Liver (tissue), 9 donors: ENCODE data around the gene INO80B. TPM values are rescaled to one million over a fixed set of nuclear protein-coding genes. Genes with fewer than 3 reads are reported as not detected.

Source experiments
- DNase-seq: peaks from one replicate; pipeline ENCODE4 v3.0.0-alpha.2; 2017; ENCODE audit warnings: low spot score
- H3K27ac ChIP-seq, 2 donors: one replicate each; pipeline ENCODE4 v1.7.0; 2013; ENCODE audit warnings: inconsistent platforms in 2 of 2, low read length in 2 of 2, control low read depth in 1 of 2, low read depth in 1 of 2, mild to moderate bottlenecking in 1 of 2
- H3K27me3 ChIP-seq, 4 donors: one replicate each; pipeline versions ENCODE4 v1.6.1 to v1.7.0; 2013; ENCODE audit warnings: low read length in 3 of 4, inconsistent platforms in 1 of 4, mild to moderate bottlenecking in 1 of 4, moderate library complexity in 1 of 4; ENCODE audit not compliant: control insufficient read depth in 4 of 4, insufficient read depth in 4 of 4
- H3K36me3 ChIP-seq, 4 donors: one replicate each; pipeline versions ENCODE4 v1.6.1 to v1.7.0; 2013; ENCODE audit warnings: low read length in 3 of 4, mild to moderate bottlenecking in 3 of 4, low read depth in 1 of 4, moderate library complexity in 1 of 4; ENCODE audit not compliant: control insufficient read depth in 4 of 4, insufficient read depth in 3 of 4
- H3K4me1 ChIP-seq, 4 donors: one replicate each; pipeline versions ENCODE4 v1.6.1 to v1.7.0; 2013; ENCODE audit warnings: low read length in 3 of 4, mild to moderate bottlenecking in 3 of 4, moderate library complexity in 1 of 4; ENCODE audit not compliant: control insufficient read depth in 4 of 4, insufficient read depth in 4 of 4
- H3K4me3 ChIP-seq, 3 donors: one replicate each; pipeline versions ENCODE4 v1.6.1 to v1.7.0; 2013; ENCODE audit warnings: low read length in 3 of 3, control low read depth in 1 of 3, low read depth in 1 of 3, mild to moderate bottlenecking in 1 of 3
- H3K9ac ChIP-seq, 2 donors: one replicate each; pipeline ENCODE4 v1.7.0; 2013; ENCODE audit warnings: low read length in 2 of 2, mild to moderate bottlenecking in 2 of 2, moderate library complexity in 2 of 2, control low read depth in 1 of 2, low read depth in 1 of 2
- H3K9me3 ChIP-seq, 4 donors: one replicate each; pipeline versions ENCODE4 v1.6.1 to v1.7.0; 2013; ENCODE audit warnings: low read length in 3 of 4; ENCODE audit not compliant: control insufficient read depth in 4 of 4
- ATF3 ChIP-seq: IDR thresholded peaks from 2 replicates; pipeline ENCODE4 v1.6.1; 2016; ENCODE audit warnings: antibody characterized with exemption
- EGR1 ChIP-seq, 2 donors: IDR thresholded peaks; 2 replicates each; pipeline ENCODE4 v1.6.1; 2016 to 2018; ENCODE audit warnings: antibody characterized with exemption in 2 of 2, low read depth in 2 of 2
- FOXA1 ChIP-seq: IDR thresholded peaks from 2 replicates; pipeline ENCODE4 v1.6.1; 2016; ENCODE audit warnings: antibody characterized with exemption
- FOXA2 ChIP-seq: IDR thresholded peaks from 2 replicates; pipeline ENCODE4 v1.6.1; 2016; ENCODE audit warnings: antibody characterized with exemption
- GABPA ChIP-seq, 2 donors: IDR thresholded peaks in 1 of 2; conservative IDR thresholded peaks in 1 of 2; 2 replicates each; pipeline ENCODE4 v1.6.1; 2016; ENCODE audit warnings: antibody characterized with exemption in 2 of 2, mild to moderate bottlenecking in 1 of 2, moderate library complexity in 1 of 2
- HNF4A ChIP-seq, 2 donors: conservative IDR thresholded peaks; 2 replicates each; pipeline ENCODE4 v1.6.1; 2016; ENCODE audit warnings: antibody characterized with exemption in 2 of 2, mild to moderate bottlenecking in 2 of 2
- HNF4G ChIP-seq: IDR thresholded peaks from 2 replicates; pipeline ENCODE4 v1.6.1; 2016; ENCODE audit warnings: antibody characterized with exemption
- JUND ChIP-seq, 2 donors: IDR thresholded peaks; 2 replicates each; pipeline ENCODE4 v1.6.1; 2016; ENCODE audit warnings: antibody characterized with exemption in 2 of 2
- MAX ChIP-seq: IDR thresholded peaks from 2 replicates; pipeline ENCODE4 v1.6.1; 2016; ENCODE audit warnings: antibody characterized with exemption
- NR2F2 ChIP-seq: IDR thresholded peaks from 2 replicates; pipeline ENCODE4 v1.6.1; 2016; ENCODE audit warnings: antibody characterized with exemption
- RAD21 ChIP-seq, 2 donors: IDR thresholded peaks; 2 replicates each; pipeline ENCODE4 v1.6.1; 2016; ENCODE audit warnings: antibody characterized with exemption in 2 of 2, mild to moderate bottlenecking in 2 of 2
- RXRA ChIP-seq, 2 donors: IDR thresholded peaks; 2 replicates each; pipeline ENCODE4 v1.6.1; 2017 to 2018; ENCODE audit warnings: antibody characterized with exemption in 2 of 2, mild to moderate bottlenecking in 1 of 2
- SP1 ChIP-seq: IDR thresholded peaks from 2 replicates; pipeline ENCODE4 v1.6.1; 2018; ENCODE audit warnings: antibody characterized with exemption, mild to moderate bottlenecking
- TAF1 ChIP-seq: conservative IDR thresholded peaks from 2 replicates; pipeline ENCODE4 v1.6.1; 2016; ENCODE audit warnings: antibody characterized with exemption, mild to moderate bottlenecking
- YY1 ChIP-seq: IDR thresholded peaks from 2 replicates; pipeline ENCODE4 v1.6.1; 2016; ENCODE audit warnings: antibody characterized with exemption, mild to moderate bottlenecking
- whole genome bisulfite sequencing: extraction: QIAGEN DNeasy Blood & Tissue Kit; methylation state at CpG from one replicate; pipeline ENCODE4 v1.1.7; 2013; 5-methylcytosine and 5-hydroxymethylcytosine counted together
- polyA plus RNA-seq, 2 donors: library from polyadenylated mRNA; stranded (reverse) in 1 of 2; unstranded in 1 of 2; fragments of 200-250 nt in 1 of 2; fragments of >200 nt in 1 of 2; fragmentation: Nextera tagmentation in 1 of 2; extraction: Ambion mirVana in 1 of 2; gene quantifications; one replicate each; pipeline versions ENCODE4 v1.2.1 to v1.2.3, GENCODE V29; 2013 to 2015
- total RNA-seq, 2 donors: library from RNA; depleted of rRNA; stranded (reverse); fragments of >200 nt; gene quantifications; one replicate each; pipeline ENCODE4 v1.2.3, GENCODE V29; 2014
- TF ChIP-seq, protein P1 (sequence below): fragments of 150-350 bp; IDR thresholded peaks from 2 replicates; pipeline ENCODE4 v1.5.1; 2017; ENCODE audit warnings: improper control_type of control experiment, low read depth, low read length; ENCODE audit not compliant: missing input control
- TF ChIP-seq, protein P2 (sequence below): IDR thresholded peaks from 2 replicates; pipeline ENCODE4 v1.6.1; 2016; ENCODE audit warnings: antibody characterized with exemption, mild to moderate bottlenecking
- TF ChIP-seq, protein P3 (sequence below): IDR thresholded peaks from 2 replicates; pipeline ENCODE4 v1.6.1; 2016; ENCODE audit warnings: antibody characterized with exemption
- donor health status: healthy.
- donor health status: healthy.
- donor health status: healthy.
- donor health status: healthy.
- donor health status: healthy.

INO80B gene
- total and polyA plus RNA-seq, 4 donors: 2.7 to 14.8 (median 10.5) TPM

DNA sequence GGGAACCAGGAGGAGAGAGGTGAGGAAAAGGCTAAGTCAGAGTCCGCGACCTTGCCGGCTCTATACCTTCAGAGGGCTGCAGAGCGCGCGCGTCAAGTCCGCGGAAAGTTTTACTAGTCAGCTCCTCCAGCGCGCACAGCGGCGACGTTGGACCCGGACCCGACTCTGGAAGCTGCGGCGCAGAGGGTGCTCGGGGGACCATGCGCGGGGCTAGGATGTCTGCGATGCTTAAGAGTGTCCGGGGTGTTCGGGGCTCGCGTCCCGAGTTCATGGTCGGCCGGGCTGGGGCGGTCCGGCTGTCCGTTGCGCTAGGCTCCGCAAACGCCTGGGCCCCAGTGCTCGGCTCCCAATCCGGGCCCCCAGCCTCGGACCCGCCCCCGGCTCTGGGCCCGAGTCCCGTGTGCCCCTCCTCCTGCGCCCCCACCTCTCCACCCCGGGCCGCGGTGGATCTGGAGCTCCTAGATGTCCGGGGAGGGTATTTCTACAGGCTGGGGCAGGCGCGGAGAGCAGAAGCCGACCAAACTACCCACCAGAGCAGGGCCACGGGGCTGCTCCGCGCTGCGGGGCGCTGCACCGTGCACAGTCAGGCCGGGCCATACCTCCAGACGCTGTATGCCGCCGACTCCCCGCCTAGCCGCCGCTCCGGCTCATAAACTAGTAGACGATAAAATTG lies 44.5 kb downstream of the INO80B start, which contains the start of gene LBX2:
TSS of gene LBX2 (minus strand) at position 337 of the 673 bp plus-strand sequence. CDS start at position 271, 66 bp downstream.
- TF ChIP-seq GABPA (IDR thresholded peaks at IDR 0.05 in 1 of 2, conservative IDR thresholded peaks at IDR 0.05 in 1 of 2) (no peak), TAF1 (no peak), SP1 (no peak), RAD21 (IDR thresholded peaks at IDR 0.05) (no peak)
- Histone ChIP-seq H3K4me3 (peak within 1 kb of the TSS; percentile 7 to 50 (median 50)), H3K27ac (no peak within 1 kb of the TSS), H3K27me3 (no peaks in the 10 kb centered on the region), H3K9ac (peak within 1 kb of the TSS in 1 of 2 donors; percentile 23), H3K36me3 (no peaks in the 10 kb centered on the region), H3K4me1 (peaks cover 19 to 77% (median 60%) of the 10 kb centered on the region in 4 donors), H3K9me3 (no peaks in the 10 kb centered on the region)
- WGBS: 14% methylated on average over 65 of the region's 65 CpGs
- DNase-seq: peak; percentile 42

GRCh38 chr2:74499940-74500577 lies 45.2 kb downstream of the INO80B start:
- no peak overlapping the region for H3K27ac ChIP-seq
- no peak for DNase-seq
- TF ChIP-seq NR2F2: no peak
- TF ChIP-seq ATF3: no peak

GRCh38 chr2:74500578-74500946 lies 45.7 kb downstream of the INO80B start:
- Histone ChIP-seq H3K9me3 (no peaks in the 10 kb centered on the region), H3K4me3 (no peak overlapping the region), H3K27me3 (no peaks in the 10 kb centered on the region), H3K9ac (no peak overlapping the region), H3K27ac (no peak overlapping the region), H3K36me3 (peaks cover 0 to 5% (median under 1%) of the 10 kb centered on the region in 4 donors), H3K4me1 (peaks cover 22 to 84% (median 69%) of the 10 kb centered on the region in 4 donors)
- no peak for DNase-seq
- TF ChIP-seq YY1 (no peak), JUND (IDR thresholded peaks at IDR 0.05) (no peak), GABPA (IDR thresholded peaks at IDR 0.05 in 1 of 2, conservative IDR thresholded peaks at IDR 0.05 in 1 of 2) (no peak), RXRA (IDR thresholded peaks at IDR 0.05) (no peak), FOXA2 (no peak), NR2F2 (no peak), RAD21 (IDR thresholded peaks at IDR 0.05) (no peak), HNF4A (conservative IDR thresholded peaks at IDR 0.05) (no peak), ATF3 (no peak), HNF4G (no peak), MAX (no peak), SP1 (no peak), EGR1 (IDR thresholded peaks at IDR 0.05; ENCODE audit: low read depth in 2 of 2) (no peak), FOXA1 (no peak), TAF1 (no peak)
- TF ChIP-seq, protein P1, sequence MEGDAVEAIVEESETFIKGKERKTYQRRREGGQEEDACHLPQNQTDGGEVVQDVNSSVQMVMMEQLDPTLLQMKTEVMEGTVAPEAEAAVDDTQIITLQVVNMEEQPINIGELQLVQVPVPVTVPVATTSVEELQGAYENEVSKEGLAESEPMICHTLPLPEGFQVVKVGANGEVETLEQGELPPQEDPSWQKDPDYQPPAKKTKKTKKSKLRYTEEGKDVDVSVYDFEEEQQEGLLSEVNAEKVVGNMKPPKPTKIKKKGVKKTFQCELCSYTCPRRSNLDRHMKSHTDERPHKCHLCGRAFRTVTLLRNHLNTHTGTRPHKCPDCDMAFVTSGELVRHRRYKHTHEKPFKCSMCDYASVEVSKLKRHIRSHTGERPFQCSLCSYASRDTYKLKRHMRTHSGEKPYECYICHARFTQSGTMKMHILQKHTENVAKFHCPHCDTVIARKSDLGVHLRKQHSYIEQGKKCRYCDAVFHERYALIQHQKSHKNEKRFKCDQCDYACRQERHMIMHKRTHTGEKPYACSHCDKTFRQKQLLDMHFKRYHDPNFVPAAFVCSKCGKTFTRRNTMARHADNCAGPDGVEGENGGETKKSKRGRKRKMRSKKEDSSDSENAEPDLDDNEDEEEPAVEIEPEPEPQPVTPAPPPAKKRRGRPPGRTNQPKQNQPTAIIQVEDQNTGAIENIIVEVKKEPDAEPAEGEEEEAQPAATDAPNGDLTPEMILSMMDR: no peak
- TF ChIP-seq, protein P2, sequence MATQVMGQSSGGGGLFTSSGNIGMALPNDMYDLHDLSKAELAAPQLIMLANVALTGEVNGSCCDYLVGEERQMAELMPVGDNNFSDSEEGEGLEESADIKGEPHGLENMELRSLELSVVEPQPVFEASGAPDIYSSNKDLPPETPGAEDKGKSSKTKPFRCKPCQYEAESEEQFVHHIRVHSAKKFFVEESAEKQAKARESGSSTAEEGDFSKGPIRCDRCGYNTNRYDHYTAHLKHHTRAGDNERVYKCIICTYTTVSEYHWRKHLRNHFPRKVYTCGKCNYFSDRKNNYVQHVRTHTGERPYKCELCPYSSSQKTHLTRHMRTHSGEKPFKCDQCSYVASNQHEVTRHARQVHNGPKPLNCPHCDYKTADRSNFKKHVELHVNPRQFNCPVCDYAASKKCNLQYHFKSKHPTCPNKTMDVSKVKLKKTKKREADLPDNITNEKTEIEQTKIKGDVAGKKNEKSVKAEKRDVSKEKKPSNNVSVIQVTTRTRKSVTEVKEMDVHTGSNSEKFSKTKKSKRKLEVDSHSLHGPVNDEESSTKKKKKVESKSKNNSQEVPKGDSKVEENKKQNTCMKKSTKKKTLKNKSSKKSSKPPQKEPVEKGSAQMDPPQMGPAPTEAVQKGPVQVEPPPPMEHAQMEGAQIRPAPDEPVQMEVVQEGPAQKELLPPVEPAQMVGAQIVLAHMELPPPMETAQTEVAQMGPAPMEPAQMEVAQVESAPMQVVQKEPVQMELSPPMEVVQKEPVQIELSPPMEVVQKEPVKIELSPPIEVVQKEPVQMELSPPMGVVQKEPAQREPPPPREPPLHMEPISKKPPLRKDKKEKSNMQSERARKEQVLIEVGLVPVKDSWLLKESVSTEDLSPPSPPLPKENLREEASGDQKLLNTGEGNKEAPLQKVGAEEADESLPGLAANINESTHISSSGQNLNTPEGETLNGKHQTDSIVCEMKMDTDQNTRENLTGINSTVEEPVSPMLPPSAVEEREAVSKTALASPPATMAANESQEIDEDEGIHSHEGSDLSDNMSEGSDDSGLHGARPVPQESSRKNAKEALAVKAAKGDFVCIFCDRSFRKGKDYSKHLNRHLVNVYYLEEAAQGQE: no peak
- TF ChIP-seq, protein P3, sequence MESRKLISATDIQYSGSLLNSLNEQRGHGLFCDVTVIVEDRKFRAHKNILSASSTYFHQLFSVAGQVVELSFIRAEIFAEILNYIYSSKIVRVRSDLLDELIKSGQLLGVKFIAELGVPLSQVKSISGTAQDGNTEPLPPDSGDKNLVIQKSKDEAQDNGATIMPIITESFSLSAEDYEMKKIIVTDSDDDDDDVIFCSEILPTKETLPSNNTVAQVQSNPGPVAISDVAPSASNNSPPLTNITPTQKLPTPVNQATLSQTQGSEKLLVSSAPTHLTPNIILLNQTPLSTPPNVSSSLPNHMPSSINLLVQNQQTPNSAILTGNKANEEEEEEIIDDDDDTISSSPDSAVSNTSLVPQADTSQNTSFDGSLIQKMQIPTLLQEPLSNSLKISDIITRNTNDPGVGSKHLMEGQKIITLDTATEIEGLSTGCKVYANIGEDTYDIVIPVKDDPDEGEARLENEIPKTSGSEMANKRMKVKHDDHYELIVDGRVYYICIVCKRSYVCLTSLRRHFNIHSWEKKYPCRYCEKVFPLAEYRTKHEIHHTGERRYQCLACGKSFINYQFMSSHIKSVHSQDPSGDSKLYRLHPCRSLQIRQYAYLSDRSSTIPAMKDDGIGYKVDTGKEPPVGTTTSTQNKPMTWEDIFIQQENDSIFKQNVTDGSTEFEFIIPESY: no peak

More at GRCh38 chr2:74499940-74500577, 45.2 kb downstream of the INO80B start:
- Histone ChIP-seq H3K4me1 (peaks cover 22 to 83% (median 66%) of the 10 kb centered on the region in 4 donors), H3K9me3 (no peaks in the 10 kb centered on the region), H3K4me3 (peak overlapping the region in 1 of 3 donors; percentile 50), H3K36me3 (peaks cover 0 to 2% (median 0%) of the 10 kb centered on the region in 4 donors), H3K27me3 (no peaks in the 10 kb centered on the region), H3K9ac (no peak overlapping the region)
- WGBS: 64% methylated on average over 15 of the region's 15 CpGs
